Trophoblast cell (in vitro differentiated cells and primary cell): ENCODE results near the gene KY.

Experiments used
- DNase-seq, 2 donors: peaks; one replicate each; pipeline ENCODE4 v3.0.0-alpha.2; 2016
- H2AFZ ChIP-seq: 2 replicates; pipeline ENCODE4 v1.6.1; 2013; ENCODE audit warnings: low read length, moderate library complexity, mild to moderate bottlenecking; ENCODE audit not compliant: insufficient read depth, poor library complexity
- H2AK5ac ChIP-seq: 2 replicates; pipeline ENCODE4 v1.6.1; 2013; ENCODE audit warnings: mild to moderate bottlenecking, low read length
- H2BK120ac ChIP-seq: 2 replicates; pipeline ENCODE4 v1.6.1; 2013; ENCODE audit warnings: low read length, mild to moderate bottlenecking, moderate library complexity; ENCODE audit not compliant: insufficient read depth, poor library complexity
- H2BK12ac ChIP-seq: 2 replicates; pipeline ENCODE4 v1.6.1; 2013; ENCODE audit warnings: mild to moderate bottlenecking, low read length, moderate library complexity
- H2BK5ac ChIP-seq: 2 replicates; pipeline ENCODE4 v1.6.1; 2013; ENCODE audit warnings: low read length, low read depth, moderate library complexity, mild to moderate bottlenecking; ENCODE audit not compliant: poor library complexity
- H3K14ac ChIP-seq: 2 replicates; pipeline ENCODE4 v1.6.1; 2013; ENCODE audit warnings: mild to moderate bottlenecking, low read length
- H3K18ac ChIP-seq: 2 replicates; pipeline ENCODE4 v1.6.1; 2013; ENCODE audit warnings: mild to moderate bottlenecking, low read length
- H3K23ac ChIP-seq: 2 replicates; pipeline ENCODE4 v1.6.1; 2013; ENCODE audit warnings: low read length
- H3K27ac ChIP-seq: 2 replicates; pipeline ENCODE4 v1.5.1; 2013; ENCODE audit warnings: low read depth, mild to moderate bottlenecking, inconsistent platforms, low read length, moderate library complexity
- H3K27me3 ChIP-seq: 2 replicates; pipeline ENCODE4 v1.6.1; 2013; ENCODE audit warnings: inconsistent platforms, mild to moderate bottlenecking, low read length, moderate library complexity; ENCODE audit not compliant: insufficient read depth
- H3K36me3 ChIP-seq, 2 experiments: 1 replicate in 1 of 2; 2 replicates in 1 of 2; pipeline ENCODE4 v1.6.1; 2013; ENCODE audit warnings: low read length in 2 of 2, mild to moderate bottlenecking in 2 of 2, moderate library complexity in 1 of 2; ENCODE audit not compliant: insufficient read depth in 2 of 2, control insufficient read depth in 1 of 2
- H3K4ac ChIP-seq: 2 replicates; pipeline ENCODE4 v1.6.1; 2013; ENCODE audit warnings: low read depth, mild to moderate bottlenecking, low read length, moderate library complexity
- H3K4me1 ChIP-seq, 2 experiments: 1 replicate in 1 of 2; 2 replicates in 1 of 2; pipeline ENCODE4 v1.6.1; 2013; ENCODE audit warnings: low read length in 2 of 2, mild to moderate bottlenecking in 2 of 2, moderate library complexity in 1 of 2; ENCODE audit not compliant: insufficient read depth in 2 of 2, control insufficient read depth in 1 of 2
- H3K4me2 ChIP-seq: 2 replicates; pipeline ENCODE4 v1.6.1; 2013; ENCODE audit warnings: inconsistent platforms, mild to moderate bottlenecking, low read length, moderate library complexity
- H3K4me3 ChIP-seq: 2 replicates; pipeline ENCODE4 v1.5.1; 2013; ENCODE audit warnings: mild to moderate bottlenecking, low read depth, low read length, inconsistent platforms
- H3K79me1 ChIP-seq: one replicate; pipeline ENCODE4 v1.6.1; 2013; ENCODE audit warnings: low read length
- H3K79me2 ChIP-seq: 2 replicates; pipeline ENCODE4 v1.6.1; 2013; ENCODE audit warnings: low read length, mild to moderate bottlenecking; ENCODE audit not compliant: control insufficient read depth, insufficient read depth, poor library complexity
- H3K9ac ChIP-seq: 2 replicates; pipeline ENCODE4 v1.6.1; 2013; ENCODE audit warnings: mild to moderate bottlenecking, low read length
- H3K9me3 ChIP-seq: 2 replicates; pipeline ENCODE4 v1.6.1; 2013; ENCODE audit warnings: low read depth, mild to moderate bottlenecking, control low read depth, inconsistent platforms, low read length; ENCODE audit not compliant: insufficient read depth
- H4K12ac ChIP-seq: 2 replicates; pipeline ENCODE4 v1.6.1; 2013; ENCODE audit warnings: low read depth, mild to moderate bottlenecking, low read length, moderate library complexity
- H4K8ac ChIP-seq: 2 replicates; pipeline ENCODE4 v1.6.1; 2013; ENCODE audit warnings: low read depth, mild to moderate bottlenecking, low read length, moderate library complexity
- H4K91ac ChIP-seq: one replicate; pipeline ENCODE4 v1.6.1; 2013; ENCODE audit warnings: low read depth, mild to moderate bottlenecking, low read length, moderate library complexity
- WGBS: extraction: QIAGEN DNeasy Blood & Tissue Kit; methylation state at CpG from one replicate; pipeline ENCODE4 v1.1.7; 2013; ENCODE audit warnings: missing lambda C conversion rate; ENCODE audit not compliant: insufficient read length, insufficient coverage; ENCODE audit errors: extremely low coverage; 5-methylcytosine and 5-hydroxymethylcytosine counted together

KY gene

DNA sequence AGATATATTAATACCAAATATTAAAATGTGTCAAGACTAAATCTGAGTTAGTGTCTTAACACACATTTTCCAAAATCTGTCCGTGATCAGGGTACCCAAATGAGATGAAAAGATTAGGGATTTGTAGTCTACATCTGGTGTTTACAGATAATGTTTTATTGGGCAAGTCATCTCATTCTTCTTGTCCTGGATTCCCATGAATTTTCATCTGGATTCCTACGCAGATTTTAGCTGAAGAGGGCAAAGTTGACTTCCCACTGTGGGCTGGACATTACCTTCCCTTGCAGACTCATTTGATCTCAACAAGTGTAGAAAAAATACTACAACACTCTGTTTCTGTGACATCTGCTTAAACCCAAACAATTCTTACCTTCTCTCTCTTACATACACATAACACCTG, 85.8 kb downstream of the KY start:
- no peaks in the 10 kb centered on the region for H3K79me1 ChIP-seq
- no peak overlapping the region for H3K18ac ChIP-seq
- H2BK5ac ChIP-seq = no peak overlapping the region
- no peak overlapping the region for H4K12ac ChIP-seq
- H3K23ac ChIP-seq = no peak overlapping the region
- no peak overlapping the region for H3K27ac ChIP-seq
- H3K4me1 ChIP-seq = no peaks in the 10 kb centered on the region
- H4K91ac ChIP-seq = no peak overlapping the region
- H2AK5ac ChIP-seq = no peak overlapping the region
- H2BK12ac ChIP-seq = no peak overlapping the region
- no peak overlapping the region for H4K8ac ChIP-seq
- no peak overlapping the region for H3K4me3 ChIP-seq
- no peak overlapping the region for H3K4ac ChIP-seq
- peaks cover 7 to 8% of the 10 kb centered on the region in 2 experiments for H3K36me3 ChIP-seq
- no CpG with 5 or more reads among the region's 2 CpGs for WGBS
- H3K4me2 ChIP-seq = no peak overlapping the region
- H3K14ac ChIP-seq = no peak overlapping the region
- no peaks in the 10 kb centered on the region for H3K79me2 ChIP-seq
- H3K9me3 ChIP-seq = peaks cover 8% of the 10 kb centered on the region
- no peak overlapping the region for H2AFZ ChIP-seq
- no peak overlapping the region for H2BK120ac ChIP-seq
- DNase-seq = peak; percentile 12 to 68
- no peaks in the 10 kb centered on the region for H3K27me3 ChIP-seq
- no peak overlapping the region for H3K9ac ChIP-seq

DNA sequence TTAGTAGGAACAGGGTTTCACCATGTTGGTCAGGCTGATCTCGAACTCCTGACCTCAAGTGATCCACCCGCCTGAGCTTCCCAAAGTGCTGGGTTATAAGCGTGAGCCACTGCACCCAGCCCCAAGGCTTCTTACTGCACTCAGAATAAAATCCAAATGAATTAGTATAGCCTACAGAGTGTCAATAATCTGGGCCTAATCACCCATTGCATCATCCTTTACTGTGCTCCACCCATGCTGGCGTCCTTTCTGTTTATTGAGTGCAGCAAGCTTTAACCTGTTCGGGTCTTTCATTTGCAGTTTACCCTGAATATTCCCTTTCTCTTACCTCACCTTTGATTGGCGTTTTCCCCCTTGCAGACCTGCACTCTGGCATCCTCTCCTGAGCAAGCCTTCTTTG, 87.2 kb downstream of the KY start:
- Histone ChIP-seq H4K8ac (no peak overlapping the region), H3K79me1 (no peaks in the 10 kb centered on the region), H3K4me3 (no peak overlapping the region), H3K9me3 (peaks cover 2% of the 10 kb centered on the region), H2BK12ac (no peak overlapping the region), H3K79me2 (no peaks in the 10 kb centered on the region), H2AFZ (no peak overlapping the region), H3K18ac (no peak overlapping the region), H4K12ac (no peak overlapping the region), H3K27me3 (no peaks in the 10 kb centered on the region), H3K4me2 (no peak overlapping the region), H3K27ac (no peak overlapping the region), H2BK5ac (no peak overlapping the region), H3K36me3 (peaks cover 5 to 7% of the 10 kb centered on the region in 2 experiments), H4K91ac (no peak overlapping the region), H3K4ac (no peak overlapping the region), H2BK120ac (no peak overlapping the region), H3K14ac (no peak overlapping the region), H3K23ac (no peak overlapping the region), H3K4me1 (no peaks in the 10 kb centered on the region), H2AK5ac (no peak overlapping the region), H3K9ac (no peak overlapping the region)
- no CpG with 5 or more reads among the region's 6 CpGs for WGBS
- DNase-seq = peak in 1 of 2 donors; percentile 56

GRCh38 chr3:134562055-134562454, 88.8 kb downstream of the KY start:
- Histone ChIP-seq H3K9ac (peak overlapping the region; percentile 46), H3K27ac (no peak overlapping the region), H3K27me3 (no peaks in the 10 kb centered on the region), H3K36me3 (peaks cover 5 to 7% of the 10 kb centered on the region in 2 experiments), H3K9me3 (no peaks in the 10 kb centered on the region), H3K79me1 (no peaks in the 10 kb centered on the region), H2AK5ac (no peak overlapping the region), H3K14ac (no peak overlapping the region), H3K18ac (no peak overlapping the region), H2BK12ac (no peak overlapping the region), H4K8ac (no peak overlapping the region), H3K4ac (no peak overlapping the region), H2BK5ac (no peak overlapping the region), H3K23ac (no peak overlapping the region), H3K4me1 (no peaks in the 10 kb centered on the region), H4K91ac (no peak overlapping the region), H3K4me2 (no peak overlapping the region), H2BK120ac (no peak overlapping the region), H2AFZ (no peak overlapping the region), H3K79me2 (no peaks in the 10 kb centered on the region), H3K4me3 (peak overlapping the region; percentile 26), H4K12ac (no peak overlapping the region)
- DNase-seq = peak in 1 of 2 donors; percentile 40
- no CpG with 5 or more reads among the region's 4 CpGs for WGBS

GRCh38 chr3:134559591-134559990, 91.2 kb downstream of the KY start:
- no peak overlapping the region for H3K23ac ChIP-seq
- no peak overlapping the region for H4K12ac ChIP-seq
- H3K4me1 ChIP-seq = no peaks in the 10 kb centered on the region
- no peak overlapping the region for H3K14ac ChIP-seq
- H2BK12ac ChIP-seq = no peak overlapping the region
- no peak overlapping the region for H3K18ac ChIP-seq
- no CpG with 5 or more reads among the region's 3 CpGs for WGBS
- H3K27me3 ChIP-seq = no peaks in the 10 kb centered on the region
- H3K4me2 ChIP-seq = no peak overlapping the region
- no peaks in the 10 kb centered on the region for H3K79me2 ChIP-seq
- H4K8ac ChIP-seq = no peak overlapping the region
- no peak overlapping the region for H3K4ac ChIP-seq
- no peak overlapping the region for H3K27ac ChIP-seq
- no peak overlapping the region for H2BK120ac ChIP-seq
- DNase-seq = no peak
- no peak overlapping the region for H2AFZ ChIP-seq
- H4K91ac ChIP-seq = no peak overlapping the region
- no peak overlapping the region for H2BK5ac ChIP-seq
- no peaks in the 10 kb centered on the region for H3K79me1 ChIP-seq
- H3K9ac ChIP-seq = no peak overlapping the region
- no peak overlapping the region for H2AK5ac ChIP-seq
- H3K36me3 ChIP-seq = peaks cover 5 to 7% of the 10 kb centered on the region in 2 experiments
- no peaks in the 10 kb centered on the region for H3K9me3 ChIP-seq
- no peak overlapping the region for H3K4me3 ChIP-seq
